ENCODE data around the gene FOSB. TPM values are rescaled to one million over a fixed set of nuclear protein-coding genes. Genes with fewer than 3 reads are reported as not detected.
A peak's percentile ranks its signal among the peaks of the same experiment; 100 is the strongest.

Gene FOSB
- total RNA-seq, 3 donors from 2014 or later: 0.58 to 10.3 (median 1.6) TPM

- H3K4me1 ChIP-seq (ENCODE audit: low read depth): peaks cover 29% of the 10 kb centered on the region
- ATAC-seq (peak; percentile 42), DNase-seq (peak; percentile 73 to 85 (median 74))
- no peak for TF ChIP-seq CTCF (IDR thresholded peaks at IDR 0.05)
- no peaks in the 10 kb centered on the region for H3K36me3 ChIP-seq (ENCODE audit: low read depth)
- H3K4me3 ChIP-seq: no peak overlapping the region
- intact Hi-C loops (cut with DNase I, micrococcal nuclease): no loop called here
- H3K9me3 ChIP-seq: no peaks in the 10 kb centered on the region
Observed at GRCh38 chr19:45499196-45500180, 31.7 kb downstream of the FOSB start.

- Histone ChIP-seq H3K9me3 (no peaks in the 10 kb centered on the region), H3K36me3 (ENCODE audit: low read depth) (no peaks in the 10 kb centered on the region), H3K4me3 (no peak overlapping the region), H3K4me1 (ENCODE audit: low read depth) (peaks cover 34% of the 10 kb centered on the region)
- intact Hi-C loops (cut with DNase I, micrococcal nuclease): no loop called here
- no peak for TF ChIP-seq CTCF (IDR thresholded peaks at IDR 0.05)
- ATAC-seq (no peak), DNase-seq (no peak)
Observed at GRCh38 chr19:45500918-45501729, 33.3 kb downstream of the FOSB start.

- intact Hi-C loops (cut with DNase I, micrococcal nuclease): no loop called here
- ATAC-seq (no peak), DNase-seq (no peak)
- H3K4me1 ChIP-seq (ENCODE audit: low read depth): peaks cover 29% of the 10 kb centered on the region
- TF ChIP-seq CTCF (IDR thresholded peaks at IDR 0.05): no peak
- H3K36me3 ChIP-seq (ENCODE audit: low read depth): no peaks in the 10 kb centered on the region
- H3K9me3 ChIP-seq: no peaks in the 10 kb centered on the region
- H3K4me3 ChIP-seq: no peak overlapping the region
Observed at GRCh38 chr19:45501730-45502014, 33.9 kb downstream of the FOSB start.

GRCh38 chr19:45502111-45502510 is 34.3 kb downstream of the FOSB start:
- TF ChIP-seq CTCF (IDR thresholded peaks at IDR 0.05): no peak

GRCh38 chr19:45503909-45504308 is 36.1 kb downstream of the FOSB start:
- no peaks in the 10 kb centered on the region for H3K9me3 ChIP-seq
- TF ChIP-seq CTCF (IDR thresholded peaks at IDR 0.05): no peak
- H3K4me3 ChIP-seq: no peak overlapping the region
- no peak for ATAC-seq
- intact Hi-C loops (cut with DNase I, micrococcal nuclease): no loop called here
- H3K36me3 ChIP-seq (ENCODE audit: low read depth): no peaks in the 10 kb centered on the region
- H3K4me1 ChIP-seq (ENCODE audit: low read depth): peaks cover 12% of the 10 kb centered on the region
- DNase-seq: no peak

More at GRCh38 chr19:45502111-45502510, 34.3 kb downstream of the FOSB start:
- no peak overlapping the region for H3K4me3 ChIP-seq
- H3K36me3 ChIP-seq (ENCODE audit: low read depth): no peaks in the 10 kb centered on the region
- no peaks in the 10 kb centered on the region for H3K9me3 ChIP-seq
- intact Hi-C loops (cut with DNase I, micrococcal nuclease): no loop called here
- peaks cover 29% of the 10 kb centered on the region for H3K4me1 ChIP-seq (ENCODE audit: low read depth)
- ATAC-seq (no peak), DNase-seq (no peak)
